Smooth muscle cell (in vitro differentiated cells): ENCODE measurements around the gene RETREG2. TPM values are rescaled to one million over a fixed set of nuclear protein-coding genes. Genes with fewer than 3 reads are reported as not detected.

Experiments
- DNase-seq: peaks from one replicate; lab custom pipeline; 2025; ENCODE audit not compliant: unreplicated experiment; lab: John Stamatoyannopoulos, UW
- H2AFZ ChIP-seq: fragments of 200-600 bp; sonication (generic); 2 replicates; pipeline ENCODE4 v1.6.0; 2016; ENCODE audit warnings: antibody characterized with exemption, low read depth, mild to moderate bottlenecking
- H3F3A ChIP-seq: fragments of 200-600 bp; sonication (generic); 2 replicates; pipeline ENCODE4 v1.6.0; 2017; ENCODE audit warnings: antibody characterized with exemption, low read depth
- H3K27ac ChIP-seq: fragments of 200-600 bp; sonication (generic); 2 replicates; pipeline ENCODE4 v1.5.1; 2016; ENCODE audit warnings: low read depth, mild to moderate bottlenecking
- H3K27me3 ChIP-seq: fragments of 200-600 bp; sonication (generic); 2 replicates; pipeline ENCODE4 v1.6.1; 2016; ENCODE audit warnings: low read depth, mild to moderate bottlenecking
- H3K36me3 ChIP-seq: fragments of 200-600 bp; sonication (generic); 2 replicates; pipeline ENCODE4 v1.5.1; 2016; ENCODE audit warnings: low read depth
- H3K4me1 ChIP-seq: fragments of 200-600 bp; sonication (generic); 2 replicates; pipeline ENCODE4 v1.5.1; 2016; ENCODE audit warnings: low read depth
- H3K4me2 ChIP-seq: fragments of 200-600 bp; sonication (generic); 2 replicates; pipeline ENCODE4 v1.6.0; 2016; ENCODE audit warnings: mild to moderate bottlenecking
- H3K4me3 ChIP-seq: fragments of 200-600 bp; sonication (generic); 2 replicates; pipeline ENCODE4 v1.5.1; 2016; ENCODE audit warnings: mild to moderate bottlenecking
- H3K79me2 ChIP-seq: fragments of 200-600 bp; sonication (generic); 2 replicates; pipeline ENCODE4 v1.6.0; 2016; ENCODE audit warnings: low read depth, mild to moderate bottlenecking
- H3K9ac ChIP-seq: fragments of 200-600 bp; sonication (generic); 2 replicates; pipeline ENCODE4 v1.6.0; 2016; ENCODE audit warnings: low read depth
- H3K9me3 ChIP-seq: fragments of 200-600 bp; sonication (generic); replicated peaks from 2 replicates; pipeline ENCODE4 v1.5.1; 2016; ENCODE audit warnings: low read depth
- H4K20me1 ChIP-seq: fragments of 200-600 bp; sonication (generic); 2 replicates; pipeline ENCODE4 v1.6.0; 2016; ENCODE audit warnings: low read depth
- WGBS: methylation state at CpG from one replicate; pipeline ENCODE4 v1.1.7; 2016; ENCODE audit warnings: low lambda C conversion rate; 5-methylcytosine and 5-hydroxymethylcytosine counted together
- polyA plus RNA-seq: library from polyadenylated mRNA; unstranded; fragments of >200 nt; fragmentation: Nextera tagmentation; extraction: Ambion mirVana; gene quantifications from 2 replicates; pipeline ENCODE4 v1.2.1, GENCODE V29; 2016
- total RNA-seq: library from RNA; depleted of rRNA; stranded (reverse); fragments of >200 nt; gene quantifications from 2 replicates; pipeline ENCODE4 v1.2.3, GENCODE V29; 2014
- TF ChIP-seq, protein P1 (sequence below): fragments of 200-600 bp; sonication (generic); IDR thresholded peaks from 2 replicates; pipeline ENCODE4 v1.5.1; 2017; ENCODE audit warnings: borderline replicate concordance, mild to moderate bottlenecking, antibody characterized with exemption; ENCODE audit not compliant: insufficient read depth, poor library complexity, severe bottlenecking

The RETREG2 gene
- total and polyA plus RNA-seq, 2 experiments from 2014 or later, result 48.7 to 57.2 TPM

GRCh38 chr2:219176818-219177551 lies 1.1 kb upstream of the RETREG2 start, which contains the start of gene CNPPD1:
TSS of gene CNPPD1 (minus strand) at chr2:219176925. CDS start at chr2:219176828, 97 bp downstream.
- H3K9ac ChIP-seq, result peak within 1 kb of the TSS; percentile 78
- peak within 1 kb of the TSS; percentile 79 for H3K27ac ChIP-seq
- under 1% methylated on average over 60 of the region's 69 CpGs for WGBS
- H3K36me3 ChIP-seq, result no peaks in the 10 kb centered on the region
- peak; percentile 46 for DNase-seq
- TF ChIP-seq, protein P1, sequence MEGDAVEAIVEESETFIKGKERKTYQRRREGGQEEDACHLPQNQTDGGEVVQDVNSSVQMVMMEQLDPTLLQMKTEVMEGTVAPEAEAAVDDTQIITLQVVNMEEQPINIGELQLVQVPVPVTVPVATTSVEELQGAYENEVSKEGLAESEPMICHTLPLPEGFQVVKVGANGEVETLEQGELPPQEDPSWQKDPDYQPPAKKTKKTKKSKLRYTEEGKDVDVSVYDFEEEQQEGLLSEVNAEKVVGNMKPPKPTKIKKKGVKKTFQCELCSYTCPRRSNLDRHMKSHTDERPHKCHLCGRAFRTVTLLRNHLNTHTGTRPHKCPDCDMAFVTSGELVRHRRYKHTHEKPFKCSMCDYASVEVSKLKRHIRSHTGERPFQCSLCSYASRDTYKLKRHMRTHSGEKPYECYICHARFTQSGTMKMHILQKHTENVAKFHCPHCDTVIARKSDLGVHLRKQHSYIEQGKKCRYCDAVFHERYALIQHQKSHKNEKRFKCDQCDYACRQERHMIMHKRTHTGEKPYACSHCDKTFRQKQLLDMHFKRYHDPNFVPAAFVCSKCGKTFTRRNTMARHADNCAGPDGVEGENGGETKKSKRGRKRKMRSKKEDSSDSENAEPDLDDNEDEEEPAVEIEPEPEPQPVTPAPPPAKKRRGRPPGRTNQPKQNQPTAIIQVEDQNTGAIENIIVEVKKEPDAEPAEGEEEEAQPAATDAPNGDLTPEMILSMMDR, result no peak
- peaks cover 7% of the 10 kb centered on the region for H4K20me1 ChIP-seq
- peak within 1 kb of the TSS; percentile 89 for H2AFZ ChIP-seq
- H3K4me3 ChIP-seq, result peak within 1 kb of the TSS; percentile 74
- H3K9me3 ChIP-seq, result no peaks in the 10 kb centered on the region
- peaks cover 4% of the 10 kb centered on the region for H3K4me1 ChIP-seq
- peaks cover 14% of the 10 kb centered on the region for H3K79me2 ChIP-seq
- no peaks in the 10 kb centered on the region for H3F3A ChIP-seq
- peak within 1 kb of the TSS; percentile 99 for H3K4me2 ChIP-seq
- no peaks in the 10 kb centered on the region for H3K27me3 ChIP-seq

- 8% methylated on average over 28 of the region's 45 CpGs for WGBS
- no peak for DNase-seq
- H3K4me3 ChIP-seq, result peak overlapping the region; percentile 74
- H3K79me2 ChIP-seq, result peaks cover 14% of the 10 kb centered on the region
- no peaks in the 10 kb centered on the region for H3K9me3 ChIP-seq
- TF ChIP-seq, protein P1, result no peak
- H3K27me3 ChIP-seq, result no peaks in the 10 kb centered on the region
- H4K20me1 ChIP-seq, result peaks cover 7% of the 10 kb centered on the region
- H3K9ac ChIP-seq, result peak overlapping the region; percentile 41
- H2AFZ ChIP-seq, result peak overlapping the region; percentile 73
- H3K36me3 ChIP-seq, result no peaks in the 10 kb centered on the region
- H3K27ac ChIP-seq, result peak overlapping the region; percentile 79
- H3K4me1 ChIP-seq, result peaks cover 4% of the 10 kb centered on the region
- no peaks in the 10 kb centered on the region for H3F3A ChIP-seq
- H3K4me2 ChIP-seq, result peak overlapping the region; percentile 99
Measured at GRCh38 chr2:219178377-219179175, 501 bp downstream of the RETREG2 start.

DNA sequence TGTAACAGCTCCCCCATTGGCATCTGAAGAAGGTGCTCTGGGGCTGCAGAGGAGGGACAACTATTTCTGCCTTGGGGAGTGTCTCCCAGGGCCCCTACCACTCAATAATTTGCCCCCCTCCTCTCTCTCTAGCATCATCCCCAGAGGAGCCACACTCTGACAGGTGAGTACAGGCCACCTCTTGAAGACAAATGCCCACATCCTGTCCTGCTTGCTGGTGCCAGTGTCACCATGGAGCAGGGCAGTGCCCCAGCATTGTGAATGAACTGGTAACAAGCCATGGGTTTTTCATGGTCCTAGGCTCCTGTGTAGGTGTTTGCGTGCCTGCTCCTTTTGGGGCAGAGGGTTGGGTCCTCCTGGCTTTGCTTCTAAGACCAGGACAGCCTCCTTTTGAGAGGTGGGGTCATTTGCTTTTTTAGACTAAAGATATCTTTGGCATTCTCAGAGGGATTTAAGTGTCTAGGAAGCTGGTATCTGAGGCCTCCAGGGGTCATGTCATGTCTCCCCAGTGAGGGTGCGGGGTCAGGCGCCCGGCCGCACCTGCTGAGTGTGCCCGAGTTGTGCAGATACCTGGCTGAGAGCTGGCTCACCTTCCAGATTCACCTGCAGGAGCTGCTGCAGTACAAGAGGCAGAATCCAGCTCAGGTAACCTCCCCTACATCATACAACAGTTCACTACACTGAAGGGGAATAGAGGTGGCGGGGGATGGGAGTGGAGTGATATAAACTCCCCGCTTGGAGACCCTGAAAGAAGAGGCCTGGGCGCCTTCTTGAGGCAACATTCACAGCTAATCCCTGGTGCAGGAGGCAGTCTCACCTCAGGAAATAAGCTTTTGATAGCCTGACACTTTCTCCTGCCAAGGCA lies 1.8 kb downstream of the RETREG2 start:
- H3K4me3 ChIP-seq, result no peak overlapping the region
- H3F3A ChIP-seq, result no peaks in the 10 kb centered on the region
- no peaks in the 10 kb centered on the region for H3K27me3 ChIP-seq
- no peak overlapping the region for H3K4me2 ChIP-seq
- no peaks in the 10 kb centered on the region for H3K36me3 ChIP-seq
- peaks cover 4% of the 10 kb centered on the region for H3K4me1 ChIP-seq
- TF ChIP-seq, protein P1, result no peak
- no peaks in the 10 kb centered on the region for H3K9me3 ChIP-seq
- no peak overlapping the region for H3K9ac ChIP-seq
- peaks cover 7% of the 10 kb centered on the region for H4K20me1 ChIP-seq
- H2AFZ ChIP-seq, result no peak overlapping the region
- no peak overlapping the region for H3K27ac ChIP-seq
- H3K79me2 ChIP-seq, result peaks cover 14% of the 10 kb centered on the region
- DNase-seq, result no peak
- 96% methylated on average over 9 of the region's 9 CpGs for WGBS
